ENCODE measurements around the gene PHLDB2. TPM values are rescaled to one million over a fixed set of nuclear protein-coding genes. Genes with fewer than 3 reads are reported as not detected.

The PHLDB2 gene
- total and polyA plus RNA-seq, 2 of the 13 experiments (the other 11 are each of a cell fraction or from before 2014, with no cell fraction given) = 8.4 to 23.6 TPM

DNA sequence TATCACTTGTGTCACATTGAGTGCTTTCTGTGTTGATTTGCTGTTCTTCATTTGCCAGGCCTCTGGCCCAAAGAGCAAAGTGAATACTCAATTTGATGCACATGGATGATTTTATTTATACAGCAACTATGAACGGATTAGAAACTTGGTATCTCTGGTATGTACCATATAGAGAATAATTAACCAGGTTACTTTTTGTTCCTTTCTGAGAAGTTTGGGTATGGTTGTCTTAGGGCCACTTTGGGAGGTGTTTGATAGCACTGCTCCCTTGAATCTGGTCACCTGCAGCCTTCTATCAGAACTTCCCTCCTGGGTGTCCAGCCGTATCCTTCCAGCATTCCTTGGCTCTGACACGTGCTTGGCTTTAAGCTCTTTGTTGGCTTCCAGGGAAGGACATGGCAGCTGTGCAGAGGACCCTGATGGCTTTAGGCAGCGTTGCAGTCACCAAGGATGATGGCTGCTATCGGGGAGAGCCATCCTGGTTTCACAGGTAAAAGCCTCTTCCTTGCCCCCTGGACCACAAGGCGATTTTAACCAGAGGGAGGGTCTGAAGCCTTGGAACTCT, 152.4 kb downstream of the PHLDB2 start:
- in situ Hi-C loops (cut with HindIII; ENCODE audit: extremely low pct_ligation_motif_present, low pct_unique_long_range_greater_than_20kb) = no loop called here
- TF ChIP-seq HNRNPL (IDR thresholded peaks at IDR 0.05; ENCODE audit: low read depth, low read length) (no peak), ZNF609 (CRISPR knock-in tag; IDR thresholded peaks at IDR 0.05; ENCODE audit: borderline replicate concordance) (no peak), ZNF318 (CRISPR knock-in tag; IDR thresholded peaks at IDR 0.05) (no peak), THAP11 (CRISPR knock-in tag; IDR thresholded peaks at IDR 0.05) (no peak), ZBTB14 (CRISPR knock-in tag; IDR thresholded peaks at IDR 0.05) (no peak), CBX2 (IDR thresholded peaks at IDR 0.05; ENCODE audit: low read depth, low read length) (no peak), CBX2 (CRISPR knock-in tag; IDR thresholded peaks at IDR 0.05; ENCODE audit: low read depth) (no peak), SYNCRIP (IDR thresholded peaks at IDR 0.05; ENCODE audit: insufficient read depth, low read depth, low read length) (no peak), FOSL1 (CRISPR knock-in tag; IDR thresholded peaks at IDR 0.05; ENCODE audit: borderline replicate concordance) (no peak), ZNF207 (IDR thresholded peaks at IDR 0.05; ENCODE audit: borderline replicate concordance) (no peak)

More for the DNA sequence above, 152.4 kb downstream of the PHLDB2 start:
- no TSS peak for BruUV-seq (replicated peaks)
- ChIA-PET POLR2A (no interaction called here), CTCF (ENCODE audit: low intra/inter-chr PET ratio, low total read pairs) (no interaction called here)
- no peak for ATAC-seq
- no peaks in the 10 kb centered on the region for H3K9me3 ChIP-seq (ENCODE audit: low read length)
- H3K36me3 ChIP-seq (replicated peaks in 1 of 2; ENCODE audit: control insufficient read depth in 1 of 2, insufficient read depth in 2 of 2, low read length in 2 of 2) = no peaks in the 10 kb centered on the region
- no peak for DNase-seq (ENCODE audit: low spot score)
- peaks cover 17% of the 10 kb centered on the region for H3K4me1 ChIP-seq (ENCODE audit: insufficient read depth, low read length)
- no peak overlapping the region for H3K27ac ChIP-seq (ENCODE audit: extremely low read length, insufficient read depth, low read length)
- no peak overlapping the region for H3K4me2 ChIP-seq (ENCODE audit: low read depth, low read length)
- H3K4me3 ChIP-seq (replicated peaks in 1 of 3; ENCODE audit: insufficient read depth in 1 of 3, low read depth in 2 of 3, low read length in 3 of 3) = no peak overlapping the region
- peaks cover 0 to 5% of the 10 kb centered on the region in 2 experiments; a peak in 1 of 5 replicates for H3K27me3 ChIP-seq (ENCODE audit: control insufficient read depth in 1 of 2, insufficient read depth in 2 of 2, low read length in 2 of 2)
- no peaks in the 10 kb centered on the region for H3K79me2 ChIP-seq (ENCODE audit: insufficient read depth, low read length)
- no peak for FAIRE-seq
- 24% methylated on average over 5 of the region's 6 CpGs for WGBS (ENCODE audit: low lambda C conversion rate)
- no peaks in the 10 kb centered on the region for H4K20me1 ChIP-seq (ENCODE audit: insufficient read depth, low read length)
- intact Hi-C loops (cut with micrococcal nuclease; ENCODE audit: unreplicated experiment) = loop anchor here (10.0 kb wide), 1 partner anchor 437 kb away; no protein-coding TSS in a partner anchor
- no peak overlapping the region for H2AFZ ChIP-seq (ENCODE audit: low read length)
- H3K9ac ChIP-seq (ENCODE audit: insufficient read depth, low read depth, low read length) = no peak overlapping the region
